Measurements from ENCODE around the gene MICU2. TPM values are rescaled to one million over a fixed set of nuclear protein-coding genes. Genes with fewer than 3 reads are reported as not detected.

The MICU2 gene
- total RNA-seq, 1 experiment from 2014 or later, result 16.3 TPM

- no peaks in the 10 kb centered on the region for H3K36me3 Mint-ChIP-seq (ENCODE audit: insufficient read depth, unreplicated experiment)
- H3K4me3 Mint-ChIP-seq (ENCODE audit: low read depth, unreplicated experiment), result no peak overlapping the region
- CTCF ChIA-PET, result no interaction called here
- H3K4me1 Mint-ChIP-seq (ENCODE audit: low read depth, unreplicated experiment), result no peaks in the 10 kb centered on the region
- TF ChIP-seq CTCF (IDR thresholded peaks at IDR 0.05; ENCODE audit: unreplicated experiment), result no peak
- BruUV-seq (replicated peaks), result no TSS peak
- DNase-seq, result no peak
- peaks cover 17% of the 10 kb centered on the region for H3K27me3 Mint-ChIP-seq (ENCODE audit: unreplicated experiment)
- intact Hi-C loops (cut with micrococcal nuclease; ENCODE audit: unreplicated experiment), result no loop called here
- no peaks in the 10 kb centered on the region for H3K9me3 Mint-ChIP-seq (ENCODE audit: low read depth, unreplicated experiment)
- H3K27ac Mint-ChIP-seq (ENCODE audit: unreplicated experiment), result no peak overlapping the region
Measured at GRCh38 chr13:21611385-21611784, 7.4 kb upstream of the MICU2 start.

GRCh38 chr13:21610687-21611086 lies 6.7 kb upstream of the MICU2 start:
- no TSS peak for BruUV-seq (replicated peaks)
- no peak for TF ChIP-seq CTCF (IDR thresholded peaks at IDR 0.05; ENCODE audit: unreplicated experiment)
- H3K4me1 Mint-ChIP-seq (ENCODE audit: low read depth, unreplicated experiment), result no peaks in the 10 kb centered on the region
- intact Hi-C loops (cut with micrococcal nuclease; ENCODE audit: unreplicated experiment), result no loop called here
- no peak overlapping the region for H3K27ac Mint-ChIP-seq (ENCODE audit: unreplicated experiment)
- CTCF ChIA-PET, result no interaction called here
- DNase-seq, result no peak
- no peaks in the 10 kb centered on the region for H3K36me3 Mint-ChIP-seq (ENCODE audit: insufficient read depth, unreplicated experiment)
- H3K4me3 Mint-ChIP-seq (ENCODE audit: low read depth, unreplicated experiment), result no peak overlapping the region
- H3K27me3 Mint-ChIP-seq (ENCODE audit: unreplicated experiment), result peaks cover 18% of the 10 kb centered on the region
- H3K9me3 Mint-ChIP-seq (ENCODE audit: low read depth, unreplicated experiment), result no peaks in the 10 kb centered on the region

GRCh38 chr13:21608961-21609360 lies 5.0 kb upstream of the MICU2 start:
- CTCF ChIA-PET, result no interaction called here
- Mint-ChIP-seq H3K27me3 (ENCODE audit: unreplicated experiment) (peaks cover 28% of the 10 kb centered on the region), H3K4me1 (ENCODE audit: low read depth, unreplicated experiment) (no peaks in the 10 kb centered on the region), H3K9me3 (ENCODE audit: low read depth, unreplicated experiment) (peaks cover 2% of the 10 kb centered on the region), H3K27ac (ENCODE audit: unreplicated experiment) (no peak overlapping the region), H3K4me3 (ENCODE audit: low read depth, unreplicated experiment) (no peak overlapping the region), H3K36me3 (ENCODE audit: insufficient read depth, unreplicated experiment) (peaks cover 3% of the 10 kb centered on the region)
- BruUV-seq (replicated peaks), result no TSS peak
- no peak for TF ChIP-seq CTCF (IDR thresholded peaks at IDR 0.05; ENCODE audit: unreplicated experiment)
- DNase-seq, result no peak
- intact Hi-C loops (cut with micrococcal nuclease; ENCODE audit: unreplicated experiment), result no loop called here

GRCh38 chr13:21606796-21607195 lies 2.8 kb upstream of the MICU2 start:
- CTCF ChIA-PET, result no interaction called here
- DNase-seq, result no peak
- H3K4me1 Mint-ChIP-seq (ENCODE audit: low read depth, unreplicated experiment), result no peaks in the 10 kb centered on the region
- peaks cover 2% of the 10 kb centered on the region for H3K9me3 Mint-ChIP-seq (ENCODE audit: low read depth, unreplicated experiment)
- no TSS peak for BruUV-seq (replicated peaks)
- no peak overlapping the region for H3K27ac Mint-ChIP-seq (ENCODE audit: unreplicated experiment)
- TF ChIP-seq CTCF (IDR thresholded peaks at IDR 0.05; ENCODE audit: unreplicated experiment), result no peak
- no peak overlapping the region for H3K4me3 Mint-ChIP-seq (ENCODE audit: low read depth, unreplicated experiment)
- peaks cover 15% of the 10 kb centered on the region for H3K36me3 Mint-ChIP-seq (ENCODE audit: insufficient read depth, unreplicated experiment)
- peaks cover 28% of the 10 kb centered on the region for H3K27me3 Mint-ChIP-seq (ENCODE audit: unreplicated experiment)
- intact Hi-C loops (cut with micrococcal nuclease; ENCODE audit: unreplicated experiment), result no loop called here
